Non-pigmented ciliary epithelial cell (primary cell): Measurements from ENCODE around the gene NPAS2.
A peak's percentile ranks its signal among the peaks of the same experiment; 100 is the strongest.

Experiments
- DNase-seq: peaks from one replicate; pipeline ENCODE4 v3.0.0-alpha.2; 2010; ENCODE audit warnings: low read depth

Gene NPAS2

DNA sequence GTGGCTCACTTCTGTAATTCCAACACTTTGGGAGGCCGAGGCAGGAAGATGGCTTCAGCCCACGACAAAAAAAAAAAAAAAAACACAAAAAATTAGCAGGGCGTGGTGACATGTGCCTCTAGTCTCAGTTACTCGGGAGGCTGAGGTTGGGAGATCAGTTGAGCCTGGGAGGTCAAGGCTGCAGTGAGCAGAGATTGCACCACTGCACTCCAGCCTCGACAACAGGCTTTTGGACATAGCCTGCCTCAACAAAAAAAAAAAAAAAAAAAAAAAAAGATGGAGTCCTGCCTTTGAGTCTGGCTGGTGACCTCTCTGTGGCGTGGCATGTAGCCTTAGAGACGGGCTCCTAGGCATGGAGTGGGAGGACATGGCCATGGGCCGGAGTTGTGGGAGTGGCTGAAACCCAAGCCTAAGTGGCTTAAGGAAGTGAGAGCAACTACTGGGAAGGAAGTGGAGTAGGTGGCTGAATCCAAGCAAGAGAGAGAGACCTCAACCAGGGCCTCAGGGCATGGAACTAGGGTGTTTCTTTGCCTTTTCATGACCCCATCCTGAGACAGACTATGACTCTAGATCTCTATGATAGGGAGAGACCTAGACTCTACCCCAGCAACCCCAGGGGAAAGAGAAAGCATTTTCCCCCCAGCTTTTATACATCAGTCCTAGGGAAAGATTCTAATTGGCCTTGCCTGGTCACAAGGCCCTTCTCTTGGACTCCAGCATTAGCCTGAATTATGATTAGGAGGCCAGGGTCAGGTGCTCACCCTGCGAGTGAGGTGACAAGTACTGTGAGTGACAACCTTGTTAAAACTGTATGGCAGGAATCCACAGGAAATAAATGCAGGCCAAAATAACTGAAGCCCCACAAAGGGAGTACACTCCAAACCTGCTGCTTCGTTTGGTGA lies 34.2 kb downstream of the NPAS2 start:
- no peak for DNase-seq

- no peak for DNase-seq
Measured at GRCh38 chr2:100855084-100855483, 35.1 kb downstream of the NPAS2 start.

- no peak for DNase-seq
Measured at GRCh38 chr2:100855606-100856005, 35.7 kb downstream of the NPAS2 start.

- no peak for DNase-seq
Measured at GRCh38 chr2:100856732-100857131, 36.8 kb downstream of the NPAS2 start.

- DNase-seq: no peak
Measured at GRCh38 chr2:100857341-100857740, 37.4 kb downstream of the NPAS2 start.

GRCh38 chr2:100857915-100858314 lies 38.0 kb downstream of the NPAS2 start:
- peak; percentile 35 for DNase-seq

DNA sequence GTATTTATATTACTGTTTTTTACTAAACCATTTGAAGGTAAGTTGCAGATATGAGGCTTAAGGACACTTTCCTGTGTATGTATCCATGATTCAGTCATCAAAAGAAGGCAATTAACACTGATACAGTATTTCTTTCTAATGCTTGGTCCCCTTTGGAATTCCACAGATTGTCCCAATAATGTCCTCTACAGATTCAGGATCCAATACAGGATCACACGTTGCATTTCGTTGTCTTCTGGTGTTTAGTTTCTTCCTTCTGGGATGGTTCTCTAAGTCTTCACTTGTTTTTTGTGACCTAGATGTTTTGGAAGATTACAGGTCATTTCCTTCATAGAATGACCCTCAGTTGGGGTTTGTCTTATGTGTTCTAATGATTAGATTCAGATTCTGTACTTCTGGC lies 40.0 kb downstream of the NPAS2 start:
- no peak for DNase-seq

DNA sequence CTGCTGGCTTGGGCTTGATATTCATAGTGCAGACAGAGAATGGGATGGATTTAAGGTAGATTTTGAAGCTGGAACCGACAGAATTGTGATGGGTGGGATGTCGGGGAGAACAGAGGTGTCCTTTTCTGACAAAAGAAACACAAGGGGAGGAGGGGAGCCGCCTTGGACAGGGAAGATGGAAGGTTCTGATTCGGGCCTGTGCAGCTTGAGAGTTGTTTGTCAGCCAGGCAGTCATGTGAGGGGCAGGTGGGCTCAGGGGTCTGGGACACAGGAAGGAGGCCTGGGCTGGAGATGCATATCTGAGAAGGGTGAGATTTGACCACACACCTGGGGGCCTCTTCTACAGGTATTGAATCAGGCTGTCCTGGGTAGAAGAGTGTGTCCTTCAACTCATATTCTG lies 41.4 kb downstream of the NPAS2 start:
- no peak for DNase-seq

DNA sequence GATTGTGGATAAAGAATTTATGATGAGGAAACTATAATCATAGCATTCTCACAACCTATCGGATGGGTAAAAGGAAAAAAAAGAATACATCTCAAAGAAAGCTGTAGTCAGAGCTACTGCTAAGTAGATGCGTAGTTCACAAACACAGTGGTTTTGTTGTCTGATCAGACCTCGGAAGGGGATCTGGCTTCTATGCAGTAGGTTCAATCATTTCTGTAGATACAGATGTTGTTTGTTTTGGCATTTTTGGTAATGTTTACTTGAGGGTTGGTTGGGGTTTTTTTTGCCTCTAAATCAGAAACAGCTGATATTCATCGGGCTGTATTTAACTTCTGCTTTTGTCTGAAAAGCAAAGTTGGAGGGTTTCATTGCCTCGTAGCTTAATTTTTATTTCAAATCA lies 42.1 kb downstream of the NPAS2 start:
- DNase-seq: no peak

GRCh38 chr2:100865816-100866460 lies 46.0 kb downstream of the NPAS2 start:
- no peak for DNase-seq

GRCh38 chr2:100868083-100868482 lies 48.1 kb downstream of the NPAS2 start:
- no peak for DNase-seq

DNA sequence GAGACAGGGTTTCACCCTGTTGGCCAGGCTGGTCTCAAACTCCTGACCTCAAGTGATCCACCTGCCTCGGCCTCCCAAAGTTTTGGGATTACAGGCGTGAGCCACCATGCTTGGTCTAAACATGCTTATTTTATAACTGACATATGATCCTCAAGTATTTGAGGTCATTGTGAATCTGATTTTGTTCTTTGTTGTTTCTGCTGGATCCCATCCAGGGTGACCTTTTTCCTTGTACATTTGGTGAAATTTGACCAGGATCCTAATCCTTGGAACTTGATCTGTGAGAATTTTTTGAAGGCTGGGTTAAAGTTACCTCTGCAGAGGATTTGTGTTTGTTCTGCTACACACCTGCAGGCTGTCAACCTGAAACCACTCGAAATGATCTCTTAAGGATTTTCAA lies 49.2 kb downstream of the NPAS2 start:
- DNase-seq: no peak

DNA sequence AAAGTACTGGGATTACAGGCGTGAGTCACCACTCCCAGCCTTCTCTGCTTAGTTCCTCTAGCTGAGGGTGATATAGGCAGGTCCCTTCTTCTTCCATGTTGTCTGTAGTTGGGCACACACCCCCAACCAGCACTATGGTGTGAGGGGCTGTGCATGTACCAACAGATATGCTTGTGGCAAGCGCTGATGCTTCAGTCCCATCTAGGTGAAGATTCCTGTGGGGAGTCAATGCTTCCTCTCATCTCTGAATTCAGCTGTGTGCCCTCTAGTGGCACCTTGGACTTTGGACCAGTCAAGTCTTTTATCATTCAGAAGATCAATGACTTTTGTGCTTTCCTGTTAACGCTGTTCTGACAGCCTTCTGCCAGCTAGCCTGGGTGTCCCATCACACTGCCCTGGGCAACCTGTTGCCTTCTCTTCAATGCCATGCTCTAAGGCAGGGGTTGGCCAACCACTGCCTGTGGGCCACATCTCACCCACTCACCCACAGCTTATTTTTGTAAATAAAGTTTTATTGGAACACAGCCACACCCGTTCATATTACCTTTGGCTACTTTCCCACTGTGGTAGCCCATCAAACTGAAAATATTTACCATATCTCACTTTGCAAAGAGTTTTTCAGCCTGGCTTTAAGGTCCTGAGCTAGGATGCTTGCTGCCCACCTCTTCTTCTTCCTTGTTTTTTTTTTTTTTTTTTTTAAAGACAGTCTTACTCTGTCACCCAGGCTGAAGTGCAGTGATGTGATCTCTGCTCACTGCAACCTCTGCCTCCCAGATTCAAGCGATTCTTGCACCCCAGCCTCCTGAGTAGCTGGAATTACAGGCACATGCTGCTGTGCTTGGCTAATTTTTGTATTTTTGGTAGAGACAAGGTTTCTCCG lies 51.0 kb downstream of the NPAS2 start:
- no peak for DNase-seq

GRCh38 chr2:100875516-100876230 lies 55.7 kb downstream of the NPAS2 start:
- no peak for DNase-seq

DNA sequence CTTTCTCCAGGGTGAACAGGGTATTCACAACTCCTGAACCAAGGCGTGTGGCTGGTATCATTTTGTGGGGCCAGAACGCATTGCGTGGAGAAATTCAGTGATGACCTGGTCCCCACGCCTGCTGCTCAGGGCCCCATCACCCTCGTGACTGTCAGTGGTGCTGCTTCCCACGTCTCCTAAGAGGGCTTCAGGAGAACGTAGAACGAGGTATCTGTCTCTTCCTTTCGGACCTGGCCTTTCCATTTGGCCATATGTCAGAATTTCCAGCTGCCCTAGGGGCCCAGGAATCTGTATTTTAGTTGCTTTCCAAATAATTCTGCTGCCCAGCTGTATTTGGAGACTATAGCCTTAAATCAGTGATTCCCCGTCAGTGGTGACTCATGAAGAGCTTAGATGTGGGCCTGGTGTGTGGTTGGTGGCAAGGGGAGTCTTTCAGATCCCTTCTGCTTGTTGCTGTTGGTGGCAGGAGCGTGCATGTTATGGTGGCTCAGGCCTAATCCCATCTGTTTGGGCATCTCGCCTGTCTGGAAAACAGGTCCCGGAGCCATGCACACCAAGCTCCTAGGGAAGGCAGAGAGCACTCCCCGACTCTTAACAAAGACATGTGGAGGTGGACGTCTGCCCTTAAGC lies 56.4 kb downstream of the NPAS2 start:
- DNase-seq: no peak

DNA sequence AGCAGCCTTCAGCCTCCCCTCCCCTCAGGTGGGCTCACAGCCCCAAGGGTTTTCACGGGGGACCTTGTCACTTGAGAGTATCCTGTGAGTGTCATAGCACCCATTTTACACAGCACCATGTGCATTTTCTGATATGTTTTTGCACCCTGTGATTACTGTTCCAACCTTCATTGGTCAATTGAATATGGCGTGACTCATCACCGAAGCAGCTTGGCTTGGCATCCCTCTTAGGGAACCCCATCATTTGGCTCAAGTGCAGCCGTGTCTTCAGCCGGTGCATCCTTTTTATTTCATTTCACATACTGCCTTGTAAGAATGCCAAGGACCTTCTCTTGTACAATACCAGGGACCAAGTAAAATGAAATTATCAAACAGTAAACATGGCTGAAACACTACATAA lies 57.6 kb downstream of the NPAS2 start:
- no peak for DNase-seq

DNA sequence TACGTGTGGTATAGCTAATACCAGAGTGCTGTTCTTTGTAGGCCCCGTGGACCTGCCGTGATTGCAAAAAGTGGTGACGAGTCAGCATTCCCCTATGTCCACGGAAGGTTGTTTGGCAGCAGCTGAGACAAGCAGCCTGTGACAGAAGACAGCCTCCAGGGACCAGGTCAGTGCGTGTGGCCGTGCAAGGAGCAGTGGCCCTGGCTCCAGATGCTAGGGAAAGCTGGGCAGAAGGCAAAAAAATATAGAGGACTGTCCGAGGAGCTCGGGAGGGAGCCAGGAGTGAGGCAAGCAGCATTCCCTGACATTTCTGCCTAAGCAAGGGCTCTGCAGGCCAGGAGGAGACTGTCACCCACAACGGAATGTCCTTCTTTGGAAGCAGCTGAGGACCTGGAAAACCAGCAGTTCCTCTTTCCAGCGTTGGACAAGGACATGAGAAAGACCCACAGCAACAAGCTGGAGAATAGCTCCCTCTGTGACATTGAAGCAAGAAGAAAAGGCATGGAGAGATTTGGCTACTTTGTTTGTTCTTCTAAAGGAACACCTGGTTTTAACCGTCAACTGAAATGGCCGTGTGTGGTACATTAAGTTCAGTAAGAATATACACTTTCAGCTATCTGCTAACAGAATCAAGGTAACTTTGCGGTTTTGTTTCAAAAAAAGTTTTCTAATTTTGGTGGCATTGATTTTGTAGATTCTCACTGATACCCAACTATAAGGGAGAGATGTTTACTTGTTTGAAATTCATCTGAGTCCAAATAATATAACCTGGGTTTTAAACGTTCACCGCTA lies 58.3 kb downstream of the NPAS2 start:
- no peak for DNase-seq

GRCh38 chr2:100879296-100879695 lies 59.4 kb downstream of the NPAS2 start:
- DNase-seq: no peak

DNA sequence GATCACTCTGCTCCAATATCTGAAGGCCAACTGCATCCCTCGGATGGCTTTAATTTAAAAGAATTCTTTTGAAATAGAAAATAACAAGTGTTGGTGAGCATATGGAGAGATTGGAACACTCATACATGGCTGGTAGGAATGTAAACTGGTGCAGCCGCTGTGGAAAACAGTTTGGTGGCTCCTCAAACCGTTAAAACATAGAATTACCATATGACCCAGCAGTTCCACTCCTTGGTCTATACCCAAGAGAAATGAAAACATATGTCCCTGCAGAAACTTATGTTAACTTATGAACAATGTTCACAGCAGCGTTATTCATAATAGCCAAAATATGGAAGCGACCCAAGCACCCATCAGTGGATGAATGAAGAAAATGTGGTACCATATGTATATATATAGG lies 60.1 kb downstream of the NPAS2 start:
- DNase-seq: no peak

- no peak for DNase-seq
Measured at GRCh38 chr2:100880730-100881129, 60.8 kb downstream of the NPAS2 start.
